ENCODE measurements around the gene VPS26C.
A peak's percentile ranks its signal among the peaks of the same experiment; 100 is the strongest.

The VPS26C gene

GRCh38 chr21:37208056-37208721 lies 58.9 kb downstream of the VPS26C start:
- Mint-ChIP-seq H3K36me3 (peaks cover 10% of the 10 kb centered on the region), H3K9me3 (peaks cover 3% of the 10 kb centered on the region), H3K27ac (peak overlapping the region; percentile 86)

GRCh38 chr21:37207441-37208009 lies 59.6 kb downstream of the VPS26C start:
- Mint-ChIP-seq H3K27me3 (no peaks in the 10 kb centered on the region), H3K4me1 (peaks cover 44% of the 10 kb centered on the region), H3K27ac (peak overlapping the region; percentile 86), H3K9me3 (peaks cover 3% of the 10 kb centered on the region), H3K4me3 (peak overlapping the region; percentile 75), H3K36me3 (peaks cover 14% of the 10 kb centered on the region)
- ATAC-seq: peak; percentile 57

More at GRCh38 chr21:37208056-37208721, 58.9 kb downstream of the VPS26C start:
- ATAC-seq: peak; percentile 88
- no peaks in the 10 kb centered on the region for H3K27me3 Mint-ChIP-seq
- peaks cover 44% of the 10 kb centered on the region for H3K4me1 Mint-ChIP-seq
- peak overlapping the region; percentile 75 for H3K4me3 Mint-ChIP-seq

- Mint-ChIP-seq H3K36me3 (peaks cover 21% of the 10 kb centered on the region), H3K27me3 (no peaks in the 10 kb centered on the region), H3K27ac (peak overlapping the region; percentile 86), H3K9me3 (no peaks in the 10 kb centered on the region), H3K4me1 (peaks cover 44% of the 10 kb centered on the region), H3K4me3 (no peak overlapping the region)
- ATAC-seq: no peak
Measured at GRCh38 chr21:37206496-37206895, 60.6 kb downstream of the VPS26C start.

GRCh38 chr21:37204580-37204979 lies 62.6 kb downstream of the VPS26C start:
- ATAC-seq: no peak

GRCh38 chr21:37202221-37203110 lies 64.7 kb downstream of the VPS26C start:
- H3K36me3 Mint-ChIP-seq: peaks cover 37% of the 10 kb centered on the region
- H3K27me3 Mint-ChIP-seq: no peaks in the 10 kb centered on the region
- peaks cover 17% of the 10 kb centered on the region for H3K4me1 Mint-ChIP-seq
- no peak overlapping the region for H3K27ac Mint-ChIP-seq
- H3K4me3 Mint-ChIP-seq: no peak overlapping the region
- H3K9me3 Mint-ChIP-seq: no peaks in the 10 kb centered on the region
- ATAC-seq: no peak

More at GRCh38 chr21:37204580-37204979, 62.6 kb downstream of the VPS26C start:
- H3K9me3 Mint-ChIP-seq: no peaks in the 10 kb centered on the region
- no peak overlapping the region for H3K27ac Mint-ChIP-seq
- H3K27me3 Mint-ChIP-seq: no peaks in the 10 kb centered on the region
- H3K4me3 Mint-ChIP-seq: no peak overlapping the region
- H3K36me3 Mint-ChIP-seq: peaks cover 27% of the 10 kb centered on the region
- peaks cover 38% of the 10 kb centered on the region for H3K4me1 Mint-ChIP-seq

GRCh38 chr21:37200641-37201480 lies 66.3 kb downstream of the VPS26C start:
- H3K36me3 Mint-ChIP-seq: peaks cover 49% of the 10 kb centered on the region
- peaks cover under 1% of the 10 kb centered on the region for H3K4me1 Mint-ChIP-seq
- H3K27me3 Mint-ChIP-seq: no peaks in the 10 kb centered on the region
- H3K9me3 Mint-ChIP-seq: no peaks in the 10 kb centered on the region
- no peak overlapping the region for H3K27ac Mint-ChIP-seq
- no peak overlapping the region for H3K4me3 Mint-ChIP-seq
- no peak for ATAC-seq

- no peak for ATAC-seq
- peaks cover 54% of the 10 kb centered on the region for H3K36me3 Mint-ChIP-seq
- no peak overlapping the region for H3K4me3 Mint-ChIP-seq
- no peaks in the 10 kb centered on the region for H3K4me1 Mint-ChIP-seq
- H3K27ac Mint-ChIP-seq: no peak overlapping the region
- H3K9me3 Mint-ChIP-seq: no peaks in the 10 kb centered on the region
- no peaks in the 10 kb centered on the region for H3K27me3 Mint-ChIP-seq
Measured at GRCh38 chr21:37199057-37199924, 67.8 kb downstream of the VPS26C start.

- Mint-ChIP-seq H3K9me3 (no peaks in the 10 kb centered on the region), H3K4me1 (no peaks in the 10 kb centered on the region), H3K27ac (no peak overlapping the region), H3K4me3 (no peak overlapping the region), H3K36me3 (peaks cover 62% of the 10 kb centered on the region), H3K27me3 (no peaks in the 10 kb centered on the region)
- ATAC-seq: no peak
Measured at GRCh38 chr21:37197746-37198145, 69.4 kb downstream of the VPS26C start.

- no peak for ATAC-seq
- Mint-ChIP-seq H3K4me3 (no peak overlapping the region), H3K9me3 (no peaks in the 10 kb centered on the region), H3K36me3 (peaks cover 62% of the 10 kb centered on the region), H3K4me1 (no peaks in the 10 kb centered on the region), H3K27ac (no peak overlapping the region), H3K27me3 (no peaks in the 10 kb centered on the region)
Measured at GRCh38 chr21:37196847-37197246, 70.3 kb downstream of the VPS26C start.

GRCh38 chr21:37195610-37196009 lies 71.5 kb downstream of the VPS26C start:
- Mint-ChIP-seq H3K9me3 (no peaks in the 10 kb centered on the region), H3K27me3 (no peaks in the 10 kb centered on the region), H3K4me1 (no peaks in the 10 kb centered on the region), H3K36me3 (peaks cover 63% of the 10 kb centered on the region), H3K27ac (no peak overlapping the region), H3K4me3 (no peak overlapping the region)
- no peak for ATAC-seq

GRCh38 chr21:37195059-37195458 lies 72.1 kb downstream of the VPS26C start:
- H3K4me1 Mint-ChIP-seq: no peaks in the 10 kb centered on the region
- H3K4me3 Mint-ChIP-seq: no peak overlapping the region
- H3K9me3 Mint-ChIP-seq: no peaks in the 10 kb centered on the region
- H3K36me3 Mint-ChIP-seq: peaks cover 65% of the 10 kb centered on the region
- no peak overlapping the region for H3K27ac Mint-ChIP-seq
- no peak for ATAC-seq
- H3K27me3 Mint-ChIP-seq: no peaks in the 10 kb centered on the region

GRCh38 chr21:37193676-37194075 lies 73.5 kb downstream of the VPS26C start:
- H3K27me3 Mint-ChIP-seq: no peaks in the 10 kb centered on the region
- peaks cover 76% of the 10 kb centered on the region for H3K36me3 Mint-ChIP-seq
- H3K4me1 Mint-ChIP-seq: no peaks in the 10 kb centered on the region
- no peak overlapping the region for H3K4me3 Mint-ChIP-seq
- no peak for ATAC-seq
- H3K9me3 Mint-ChIP-seq: no peaks in the 10 kb centered on the region
- H3K27ac Mint-ChIP-seq: no peak overlapping the region

GRCh38 chr21:37193006-37193405 lies 74.1 kb downstream of the VPS26C start:
- Mint-ChIP-seq H3K36me3 (peaks cover 77% of the 10 kb centered on the region), H3K27ac (no peak overlapping the region), H3K4me1 (no peaks in the 10 kb centered on the region), H3K9me3 (no peaks in the 10 kb centered on the region), H3K27me3 (no peaks in the 10 kb centered on the region), H3K4me3 (no peak overlapping the region)
- ATAC-seq: no peak

GRCh38 chr21:37192019-37192418 lies 75.1 kb downstream of the VPS26C start:
- Mint-ChIP-seq H3K4me3 (no peak overlapping the region), H3K27me3 (no peaks in the 10 kb centered on the region), H3K9me3 (no peaks in the 10 kb centered on the region), H3K36me3 (peaks cover 74% of the 10 kb centered on the region), H3K4me1 (no peaks in the 10 kb centered on the region), H3K27ac (no peak overlapping the region)
- no peak for ATAC-seq

Measured in stimulated activated memory B cell treated with anti-CD40 and anti-IgM and Interleukin-4, amounts not matched to agents 10 μg/mL and 1 μg/mL and 100 μg/mL, for 72 hours (primary cell).